GM18507 (cell line): ENCODE measurements around the gene LRRC72.
A peak's percentile ranks its signal among the peaks of the same experiment; 100 is the strongest.

Experiments
- DNase-seq: peaks from one replicate; pipeline ENCODE4 v3.0.0; 2011; ENCODE audit warnings: low read depth; ENCODE audit not compliant: insufficient read length; ENCODE audit errors: extremely low spot score
- FAIRE-seq: peaks from 2 replicates; lab custom pipeline; 2011; peaks lifted over from hg19 to GRCh38; lab: Jason Lieb, UNC

The LRRC72 gene

GRCh38 chr7:16604054-16604453 lies 77.4 kb downstream of the LRRC72 start:
- FAIRE-seq (no peak), DNase-seq (no peak)

- no peak for FAIRE-seq
- no peak for DNase-seq
These were observed 80.1 kb downstream of the LRRC72 start for GRCh38 chr7:16606704-16607103.

GRCh38 chr7:16609842-16610450 lies 83.3 kb downstream of the LRRC72 start:
- no peak for DNase-seq
- no peak for FAIRE-seq

- DNase-seq (no peak), FAIRE-seq (no peak)
These were observed 85.1 kb downstream of the LRRC72 start for GRCh38 chr7:16611711-16612110.

GRCh38 chr7:16615228-16615627 lies 88.6 kb downstream of the LRRC72 start:
- DNase-seq (no peak), FAIRE-seq (no peak)

GRCh38 chr7:16616122-16616521 lies 89.5 kb downstream of the LRRC72 start:
- FAIRE-seq (no peak), DNase-seq (no peak)

- FAIRE-seq (no peak), DNase-seq (no peak)
These were observed 89.9 kb downstream of the LRRC72 start for GRCh38 chr7:16616542-16616941.

GRCh38 chr7:16619979-16620408 lies 93.4 kb downstream of the LRRC72 start:
- DNase-seq (no peak), FAIRE-seq (peak; percentile 9)

- DNase-seq (no peak), FAIRE-seq (no peak)
These were observed 99.8 kb downstream of the LRRC72 start for GRCh38 chr7:16626388-16626787.

GRCh38 chr7:16627236-16627635 lies 100.6 kb downstream of the LRRC72 start:
- no peak for FAIRE-seq

GRCh38 chr7:16630654-16631053 lies 104.0 kb downstream of the LRRC72 start:
- FAIRE-seq = no peak
- DNase-seq = no peak

More at GRCh38 chr7:16627236-16627635, 100.6 kb downstream of the LRRC72 start:
- DNase-seq = no peak
